GM21515 (cell line): ENCODE data around the gene CYP27A1.

Source experiments
- ATAC-seq: cut with Tn5 transposase; IDR thresholded peaks from one replicate; pipeline ENCODE4 v1.9.1; 2021; ENCODE audit not compliant: unreplicated experiment

CYP27A1 gene

GRCh38 chr2:218857371-218858137 is 75.6 kb downstream of the CYP27A1 start:
- ATAC-seq = no peak

DNA sequence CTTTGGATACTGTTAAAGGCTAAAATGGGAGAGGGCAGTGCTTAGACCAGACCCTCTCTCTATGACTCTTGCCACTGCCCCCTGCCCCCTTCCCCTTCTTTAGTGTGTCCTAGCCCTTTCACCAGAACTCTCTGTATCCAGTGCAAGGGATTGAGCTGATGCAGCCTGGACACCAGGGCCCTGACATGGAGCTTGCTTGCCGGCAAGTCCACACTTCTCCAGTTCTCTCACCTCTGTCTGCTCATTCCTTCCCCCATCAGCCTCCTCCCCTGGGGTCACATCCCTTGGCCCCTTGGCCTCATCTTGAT is 76.1 kb downstream of the CYP27A1 start:
- ATAC-seq = no peak

DNA sequence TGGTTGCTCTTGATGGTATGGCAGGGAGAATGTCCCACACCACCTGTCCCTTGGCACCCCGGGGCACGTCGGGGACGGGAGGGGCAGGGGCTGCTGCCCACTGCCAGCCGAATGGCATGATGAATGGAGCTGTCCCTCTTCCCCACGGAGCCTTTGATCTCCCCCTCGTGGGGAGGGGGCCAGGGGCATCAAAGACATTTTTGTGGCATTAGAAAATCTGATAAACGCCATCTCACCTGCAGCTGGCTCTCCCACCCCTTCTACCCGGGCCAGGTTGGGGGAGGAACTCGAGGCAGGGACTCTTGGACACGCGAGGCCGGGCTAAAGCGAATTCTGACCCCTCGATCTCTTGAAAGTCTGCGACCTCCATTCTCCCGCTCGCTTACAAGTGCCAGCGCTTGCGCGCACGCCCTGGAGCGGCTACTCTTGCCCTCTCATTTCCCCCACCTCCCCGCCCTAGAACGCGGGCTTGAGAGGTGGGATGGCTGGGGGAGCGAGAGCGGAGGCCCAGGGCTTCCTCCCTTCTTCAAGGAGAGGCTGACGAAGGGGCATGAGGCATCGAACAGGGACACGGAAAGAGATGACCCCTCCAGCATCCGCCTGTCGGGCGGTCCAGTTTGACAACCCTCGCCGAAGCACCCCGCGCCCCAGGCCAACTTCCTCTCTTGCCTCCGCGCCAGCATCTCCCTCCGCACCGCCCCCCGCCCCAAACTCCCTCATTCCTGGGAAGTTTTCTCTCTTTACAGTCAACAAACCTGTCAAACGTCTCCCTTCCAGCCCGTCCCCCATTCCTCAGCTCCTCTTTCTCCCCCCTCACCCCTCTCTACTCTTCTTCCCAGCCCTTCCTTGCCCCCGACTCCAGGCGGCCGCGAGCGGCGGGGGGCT is 77.0 kb downstream of the CYP27A1 start:
- no peak for ATAC-seq

DNA sequence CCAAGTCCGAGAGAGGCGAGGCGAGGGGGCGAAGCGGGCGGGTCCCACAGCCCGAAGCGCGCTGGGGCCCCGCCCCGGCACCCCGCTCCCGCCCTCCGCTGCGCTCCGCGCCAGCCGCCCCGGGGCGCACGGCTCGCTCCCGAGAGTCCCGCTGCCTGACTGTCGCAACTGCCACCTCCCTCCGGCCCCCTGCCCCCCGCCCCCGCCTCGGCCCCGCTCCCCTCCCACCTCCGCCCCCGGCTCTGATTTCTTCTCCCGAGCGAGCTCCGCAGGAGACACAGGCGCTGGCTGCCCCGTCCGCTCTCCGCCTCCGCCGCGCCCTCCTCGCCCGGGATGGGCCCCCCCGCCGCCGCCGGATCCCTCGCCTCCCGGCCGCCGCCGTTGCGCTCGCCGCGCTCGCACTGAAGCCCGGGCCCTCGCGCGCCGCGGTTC is 77.6 kb downstream of the CYP27A1 start, which contains the start of gene WNT6:
WNT6 (plus strand) TSS at position 250 of the 432 bp plus-strand sequence. CDS start 233 bp downstream, outside the sequence.
- no peak for ATAC-seq

- no peak for ATAC-seq
Observed at GRCh38 chr2:218859988-218860831, 78.3 kb downstream of the CYP27A1 start.

GRCh38 chr2:218860950-218861381 is 79.0 kb downstream of the CYP27A1 start:
- no peak for ATAC-seq

GRCh38 chr2:218861645-218862318 is 79.8 kb downstream of the CYP27A1 start:
- no peak for ATAC-seq

GRCh38 chr2:218863021-218863520 is 81.1 kb downstream of the CYP27A1 start:
- ATAC-seq = no peak
